HG03439 (cell line): Measurements from ENCODE around the gene PLCL1.

Source experiments
- ATAC-seq: cut with Tn5 transposase; IDR thresholded peaks from one replicate; pipeline ENCODE4 v1.9.1; 2021; ENCODE audit warnings: mild to moderate bottlenecking, moderate library complexity; ENCODE audit not compliant: unreplicated experiment

Gene PLCL1

DNA sequence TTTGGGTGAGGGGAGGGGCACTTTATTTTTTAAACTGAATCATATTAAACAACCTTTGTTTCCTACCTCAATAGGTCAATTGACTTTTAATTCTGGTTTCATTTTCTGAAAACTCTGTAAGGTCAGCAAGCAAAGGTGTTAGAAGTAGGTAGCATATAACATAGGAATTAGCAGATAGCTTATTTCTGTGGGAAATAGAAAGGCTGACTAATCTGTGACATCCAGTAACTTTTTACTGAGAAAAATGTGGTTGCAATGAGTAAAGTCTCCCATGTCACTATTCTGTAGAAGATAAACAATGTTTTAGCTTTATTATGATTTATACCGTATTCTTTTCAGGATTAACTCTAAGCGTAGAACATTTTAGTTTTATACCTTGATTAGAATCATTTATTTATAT is 240.4 kb downstream of the PLCL1 start:
- ATAC-seq = no peak

DNA sequence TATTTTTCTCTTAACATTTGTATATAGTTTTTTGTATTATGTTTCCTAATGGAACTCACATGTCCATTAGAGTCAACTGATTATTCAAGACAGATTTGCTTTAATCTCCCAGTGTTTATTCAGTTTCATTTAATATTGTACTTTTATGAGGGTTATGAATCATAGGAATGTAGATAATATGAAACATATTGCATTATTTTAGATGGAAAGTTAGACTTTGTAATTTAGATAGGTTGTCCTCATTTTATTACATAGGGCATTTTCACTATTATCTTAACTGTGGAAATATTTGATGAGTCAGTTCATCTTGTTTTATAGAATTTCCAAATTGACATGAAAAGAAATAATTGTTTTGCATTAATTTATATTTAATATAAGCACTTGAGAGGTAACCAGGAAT is 240.8 kb downstream of the PLCL1 start:
- ATAC-seq = no peak

DNA sequence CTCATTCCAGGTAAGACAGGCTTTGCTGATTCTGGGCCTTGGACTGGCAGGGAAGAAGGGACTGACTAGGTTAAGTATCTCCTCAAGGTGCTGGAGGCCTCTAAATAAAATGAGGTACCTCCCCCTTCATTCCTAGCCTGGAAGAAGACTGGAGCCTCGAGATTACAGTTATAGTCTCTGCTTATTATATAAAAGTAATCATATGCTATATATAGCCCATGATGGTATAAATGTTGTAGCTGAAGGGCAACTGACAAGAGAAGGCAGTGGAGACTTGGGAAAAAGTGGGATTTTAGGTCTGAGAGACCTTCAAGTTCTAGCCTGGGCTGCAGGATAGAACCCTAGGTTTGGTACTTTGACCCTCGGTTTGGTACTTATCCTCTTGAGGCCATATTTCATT is 248.3 kb downstream of the PLCL1 start:
- no peak for ATAC-seq

DNA sequence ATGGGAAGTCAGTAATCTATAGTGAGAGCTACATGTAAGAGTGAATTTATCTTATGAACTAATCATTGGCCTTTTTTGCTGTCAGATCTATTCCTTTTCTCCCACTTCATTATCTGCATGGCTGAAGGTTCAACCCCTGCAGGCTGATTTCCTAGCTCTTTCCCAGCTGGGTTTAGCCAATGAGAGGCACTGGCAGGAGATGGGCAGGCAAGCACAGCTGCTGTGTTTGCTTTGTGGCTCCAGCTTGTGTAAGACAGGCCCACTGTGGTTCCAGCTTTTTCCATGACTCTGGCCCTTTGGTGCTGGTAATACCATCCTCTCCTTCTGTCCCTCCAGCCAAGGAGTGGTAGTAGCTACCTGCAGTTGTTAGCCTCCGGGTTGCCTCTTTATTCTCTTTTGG is 248.8 kb downstream of the PLCL1 start:
- ATAC-seq = no peak

DNA sequence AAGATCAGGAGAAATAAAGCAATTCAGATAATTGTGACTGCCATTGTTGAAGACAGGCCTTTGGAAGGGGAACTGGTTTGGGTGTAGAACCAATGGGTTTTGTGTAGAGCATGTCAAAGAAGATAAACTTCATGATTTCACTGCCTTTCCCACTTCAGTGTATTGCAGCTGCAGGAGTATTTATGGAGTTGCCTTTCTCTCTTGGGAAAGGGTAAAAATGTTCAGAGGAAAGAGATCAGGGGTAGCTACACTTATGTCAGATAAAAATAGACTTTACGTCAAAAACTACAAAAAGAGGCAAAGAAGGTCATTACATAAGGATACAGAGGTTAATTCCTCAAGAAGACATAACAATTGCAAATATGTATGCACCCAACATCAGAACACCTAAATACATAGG is 249.4 kb downstream of the PLCL1 start:
- ATAC-seq = no peak

DNA sequence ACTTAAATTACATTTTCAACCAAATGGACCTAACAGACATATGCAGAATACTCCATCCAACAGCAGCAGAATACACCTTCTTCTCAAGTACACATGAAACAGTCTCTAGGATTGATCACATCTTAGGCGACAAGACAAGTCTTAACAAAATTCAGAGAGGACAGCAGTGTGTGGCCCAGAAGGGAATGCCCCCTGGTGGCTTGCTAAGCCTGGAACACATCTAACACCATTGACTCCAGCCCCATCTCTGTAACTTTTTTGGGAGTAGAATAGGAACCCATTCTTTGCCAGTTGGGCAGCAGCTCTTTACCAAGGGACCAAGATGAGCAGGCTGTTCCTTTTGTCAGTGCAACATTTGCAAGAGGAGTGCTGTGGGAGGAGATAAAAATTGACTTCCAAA is 249.9 kb downstream of the PLCL1 start:
- peak; percentile 87 for ATAC-seq

DNA sequence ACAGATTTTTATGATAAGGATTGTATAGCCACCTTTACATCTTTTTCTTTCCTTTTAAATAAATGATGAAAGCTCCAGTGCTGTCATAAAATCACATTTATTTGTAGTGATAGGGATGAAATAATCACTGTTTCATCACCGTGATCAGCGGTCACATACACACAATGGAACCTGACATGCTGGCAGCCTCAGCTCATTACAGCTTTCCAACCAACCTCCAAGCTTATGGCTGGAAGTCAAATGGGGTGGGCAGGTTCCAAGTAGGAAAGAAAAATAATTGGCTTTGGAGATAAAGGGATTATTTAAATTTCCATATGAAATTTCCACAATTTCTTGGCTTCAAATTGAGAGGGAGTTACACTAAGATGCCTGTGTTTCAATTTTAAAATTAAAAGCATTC is 251.3 kb downstream of the PLCL1 start:
- no peak for ATAC-seq

DNA sequence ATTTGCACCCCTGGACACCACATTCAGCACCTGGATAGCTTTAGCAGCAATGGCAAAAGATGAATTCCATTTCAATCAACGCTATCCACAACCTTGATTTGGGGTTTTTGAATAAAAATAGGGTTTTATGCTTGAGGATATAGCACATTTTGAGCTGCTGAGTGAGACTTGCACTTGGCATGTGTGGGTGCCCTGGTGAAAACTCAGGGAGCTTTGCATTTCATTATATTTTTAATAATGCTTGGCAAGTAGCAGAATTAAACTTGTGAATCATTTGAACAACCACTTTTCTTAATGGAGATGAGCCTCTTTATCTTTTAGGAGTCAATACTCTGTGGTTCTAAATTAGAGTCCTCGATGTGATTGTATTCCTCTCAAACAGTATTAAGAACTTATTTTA is 252.4 kb downstream of the PLCL1 start:
- ATAC-seq = no peak

DNA sequence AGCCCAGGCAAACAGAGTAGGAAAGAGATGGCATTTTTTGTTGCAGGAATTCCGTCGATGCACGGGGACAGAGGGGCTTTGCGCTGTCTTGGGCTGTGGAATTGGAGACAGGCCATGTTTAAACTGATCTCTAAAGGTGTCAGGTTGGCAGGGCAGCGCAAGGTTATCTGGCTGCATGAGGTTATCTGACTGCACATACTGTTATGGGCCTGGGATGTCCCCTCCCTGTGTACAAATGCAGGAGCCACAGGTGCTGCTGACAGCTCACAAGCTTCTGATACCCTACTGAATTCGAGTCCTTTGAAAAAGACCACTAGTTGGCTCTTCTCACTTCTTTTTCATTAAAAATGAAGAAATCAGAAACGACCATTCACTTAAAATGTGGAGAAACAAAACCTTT is 255.4 kb downstream of the PLCL1 start:
- ATAC-seq = no peak

DNA sequence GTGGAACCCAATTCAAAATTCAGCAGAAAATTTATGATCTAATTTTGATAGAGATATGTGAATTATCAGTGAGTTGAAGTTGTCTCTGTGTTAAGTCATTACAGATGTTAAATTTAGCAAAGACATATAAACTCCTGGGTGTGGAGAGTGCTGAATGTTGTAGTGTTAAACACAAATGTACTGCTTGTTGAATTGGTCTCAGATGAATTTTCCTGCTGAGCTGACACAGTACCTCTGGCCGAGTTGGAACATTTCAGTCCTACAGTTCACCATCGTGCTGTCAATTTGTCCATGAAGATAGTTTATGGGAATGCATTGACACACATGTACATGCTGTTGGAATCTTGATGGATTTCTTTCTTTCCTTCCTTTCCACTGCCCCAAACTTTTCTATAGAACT is 255.9 kb downstream of the PLCL1 start:
- no peak for ATAC-seq

DNA sequence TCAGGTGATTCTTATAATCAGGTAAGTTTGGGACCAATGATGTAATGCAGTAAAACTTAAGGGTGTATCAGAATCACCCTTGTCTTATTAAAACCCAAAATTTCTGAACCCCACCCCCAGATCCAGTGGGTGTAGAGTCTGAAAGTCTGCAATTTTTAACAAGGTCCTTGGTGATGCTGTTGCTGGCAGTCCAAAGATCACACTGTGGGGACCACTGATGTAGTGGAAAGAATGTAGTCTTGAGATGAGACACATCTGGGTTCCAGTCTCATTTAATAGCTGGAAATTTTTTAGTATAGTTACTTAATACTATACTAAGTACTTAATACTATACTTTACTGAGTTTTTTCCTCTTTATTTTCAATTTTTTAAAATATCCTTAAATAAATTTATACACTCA is 258.4 kb downstream of the PLCL1 start:
- ATAC-seq = no peak

DNA sequence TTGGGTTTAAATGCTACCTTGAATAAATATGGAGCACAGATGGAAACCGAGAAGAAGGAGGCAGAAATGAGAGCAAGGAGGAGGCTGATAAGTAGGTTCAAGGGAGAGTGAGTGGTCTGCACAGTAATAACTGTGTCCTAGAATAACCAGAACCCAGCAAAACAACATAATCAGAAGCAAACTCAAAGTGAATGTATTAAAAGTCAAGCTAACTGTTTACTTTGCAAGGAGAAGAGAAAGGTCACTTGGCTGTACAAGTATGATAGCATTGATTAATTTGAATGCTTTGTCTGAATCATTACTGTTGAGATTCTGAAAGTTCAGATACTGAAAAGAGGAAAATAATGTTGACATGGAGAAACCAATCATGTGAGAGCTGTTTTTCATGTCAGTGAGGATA is 258.8 kb downstream of the PLCL1 start:
- no peak for ATAC-seq

DNA sequence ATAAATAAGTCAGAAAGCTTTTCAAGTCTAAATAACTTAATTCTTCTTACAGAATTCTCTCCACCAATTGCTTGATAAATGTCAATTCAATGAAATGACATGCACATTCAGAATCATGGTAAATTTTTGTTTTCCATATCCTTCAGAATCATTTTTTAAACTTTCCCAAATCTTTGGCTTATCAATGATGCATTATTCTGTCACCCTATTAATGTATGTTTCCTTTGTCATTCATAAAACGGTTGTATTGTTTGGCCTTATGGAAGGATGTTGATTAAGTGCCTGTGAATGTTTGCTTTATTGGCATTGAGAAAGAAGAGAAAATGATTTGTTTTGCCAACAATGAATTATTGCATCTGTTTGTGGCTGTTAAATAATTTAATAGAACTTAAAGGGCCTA is 260.9 kb downstream of the PLCL1 start:
- ATAC-seq = no peak

DNA sequence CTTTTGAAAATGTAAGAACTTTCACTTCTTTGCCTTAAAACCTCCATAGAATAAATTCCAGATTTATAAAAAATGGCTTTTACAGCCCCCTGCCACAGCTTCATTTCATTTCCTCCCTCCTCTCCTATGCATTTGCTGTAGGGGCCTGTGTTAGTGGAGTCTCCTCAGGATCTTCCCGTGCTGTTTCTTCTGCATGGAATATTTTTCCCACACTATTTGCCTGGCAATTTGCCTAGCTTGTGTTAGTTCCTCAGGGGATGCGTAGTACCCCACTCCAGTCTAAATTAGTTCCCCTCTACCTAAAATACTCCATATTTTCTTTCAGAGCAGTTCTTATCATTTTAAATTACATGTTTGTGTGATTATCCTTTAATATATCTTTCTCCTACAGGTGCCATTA is 262.2 kb downstream of the PLCL1 start:
- ATAC-seq = no peak

DNA sequence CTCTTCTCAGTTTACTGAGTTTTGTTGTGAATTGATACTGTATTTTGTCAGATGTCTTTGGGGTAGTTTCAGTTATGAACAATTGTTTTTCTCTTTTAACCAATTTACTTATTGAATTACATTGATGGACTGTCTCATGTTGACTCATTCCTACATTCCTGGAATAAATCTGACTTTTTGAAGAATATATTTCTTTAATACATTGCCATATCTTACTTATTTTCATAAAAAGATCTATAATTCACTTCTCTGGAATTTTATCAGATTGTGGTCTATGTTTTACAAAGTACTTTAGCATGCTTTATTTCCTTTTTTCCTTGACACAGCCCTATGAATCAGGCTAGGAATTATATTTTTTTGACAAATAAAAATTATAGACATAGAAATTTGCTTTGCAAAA is 268.3 kb downstream of the PLCL1 start:
- no peak for ATAC-seq

DNA sequence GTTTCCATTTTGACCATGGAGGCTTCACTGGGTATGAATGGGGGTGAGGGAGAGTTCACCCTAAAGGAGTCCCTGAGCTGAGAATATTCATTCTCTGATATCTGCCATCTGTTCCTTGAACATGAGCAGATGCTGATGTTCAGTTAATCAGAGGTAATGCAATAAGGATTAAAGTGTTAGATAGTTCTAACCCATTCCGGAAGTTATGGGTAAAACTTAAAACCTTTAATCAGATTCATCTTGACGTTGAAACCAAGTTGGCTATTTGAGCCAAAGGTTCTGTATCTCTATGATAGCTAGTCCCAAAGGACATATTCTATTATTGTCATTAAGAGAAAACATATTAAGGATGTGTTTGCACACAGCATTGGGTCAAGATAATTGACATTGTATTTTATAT is 268.9 kb downstream of the PLCL1 start:
- no peak for ATAC-seq

DNA sequence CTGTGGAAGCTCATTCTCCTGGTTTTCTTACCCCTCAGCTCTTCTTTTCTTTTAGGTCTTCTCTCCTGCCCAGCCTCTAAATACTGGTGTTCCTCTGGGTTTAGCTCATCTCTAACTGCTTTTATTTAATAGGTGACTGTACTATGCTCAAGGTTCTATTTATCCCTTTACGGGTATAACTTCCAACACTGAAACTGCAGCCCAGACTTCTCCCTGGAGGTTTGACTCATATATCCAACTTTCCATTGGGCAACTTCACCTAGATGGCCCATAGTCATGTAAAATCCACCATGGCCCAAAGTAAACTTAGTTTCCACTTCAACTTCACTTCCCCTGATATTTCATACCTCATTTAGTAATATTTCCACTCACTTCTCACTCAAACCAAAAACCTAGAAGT is 273.1 kb downstream of the PLCL1 start:
- ATAC-seq = no peak

DNA sequence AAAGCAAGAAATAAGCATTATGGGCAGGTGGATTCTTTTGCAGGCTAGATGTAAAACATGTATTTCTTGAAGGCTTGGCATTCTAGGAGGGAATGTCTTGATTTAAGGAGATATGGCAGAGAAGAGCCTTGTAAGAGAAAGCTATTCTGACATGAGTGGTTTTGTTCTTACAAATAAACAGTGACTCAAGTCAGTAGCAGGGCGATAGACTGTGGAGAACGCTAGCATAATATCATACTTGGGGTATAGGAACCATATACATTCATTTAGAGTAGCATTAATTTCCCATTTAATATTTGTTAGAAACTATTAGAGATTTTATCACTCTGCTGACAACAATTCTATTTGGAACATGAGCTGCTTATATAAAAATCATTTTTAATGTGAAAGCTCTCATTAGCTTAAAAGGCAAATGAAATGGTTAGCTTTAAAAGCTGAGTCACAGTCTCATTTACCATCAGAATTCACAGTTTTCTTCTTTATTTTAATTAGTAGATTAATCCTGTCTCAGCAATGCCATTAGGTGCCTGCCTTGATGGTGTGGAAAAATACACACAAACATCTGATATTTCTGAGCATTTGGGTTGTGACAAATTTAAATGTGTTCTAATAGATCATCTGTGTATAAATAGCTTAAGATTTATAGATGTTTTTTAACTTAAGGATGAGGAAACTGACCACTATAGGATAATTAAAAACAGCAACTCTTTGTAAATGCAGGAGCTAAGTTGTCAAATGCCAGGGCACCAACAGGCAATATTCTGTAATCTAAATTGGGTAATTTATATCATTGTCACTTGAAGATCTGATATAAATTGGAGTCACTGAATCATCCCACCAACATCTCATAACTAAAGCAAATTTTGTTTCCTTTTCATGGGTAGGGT is 276.7 kb downstream of the PLCL1 start:
- no peak for ATAC-seq

DNA sequence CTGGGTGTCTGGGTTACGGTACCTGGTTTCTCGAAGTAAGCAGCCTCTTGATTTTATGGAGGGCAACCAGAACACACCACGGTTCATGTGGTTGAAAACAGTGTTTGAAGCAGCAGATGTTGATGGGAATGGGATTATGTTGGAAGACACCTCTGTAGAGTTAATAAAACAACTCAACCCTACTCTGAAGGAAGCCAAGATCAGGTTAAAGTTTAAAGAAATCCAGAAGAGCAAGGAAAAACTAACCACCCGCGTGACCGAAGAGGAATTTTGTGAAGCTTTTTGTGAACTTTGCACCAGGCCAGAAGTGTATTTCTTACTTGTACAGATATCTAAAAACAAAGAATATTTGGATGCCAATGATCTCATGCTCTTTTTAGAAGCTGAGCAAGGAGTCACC is 279.8 kb downstream of the PLCL1 start:
- ATAC-seq = no peak

DNA sequence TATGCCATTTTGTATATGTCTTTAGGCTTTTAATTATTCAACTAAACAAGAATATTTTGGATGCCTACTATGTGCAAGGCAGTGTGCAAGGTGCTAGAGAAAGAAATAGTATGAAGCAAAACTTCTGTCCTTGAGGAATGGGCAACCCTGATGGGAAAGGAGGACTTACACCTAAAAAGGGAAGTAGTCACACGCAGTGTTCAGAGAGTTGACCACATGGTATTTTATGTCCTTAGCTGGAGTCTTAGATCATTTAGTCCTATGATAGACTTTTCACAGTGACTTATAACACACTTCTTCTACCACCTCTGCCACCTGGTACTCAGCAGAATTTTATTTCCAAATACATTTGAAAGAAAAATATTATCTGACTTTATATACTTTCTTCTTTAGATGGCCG is 291.6 kb downstream of the PLCL1 start:
- ATAC-seq = no peak

DNA sequence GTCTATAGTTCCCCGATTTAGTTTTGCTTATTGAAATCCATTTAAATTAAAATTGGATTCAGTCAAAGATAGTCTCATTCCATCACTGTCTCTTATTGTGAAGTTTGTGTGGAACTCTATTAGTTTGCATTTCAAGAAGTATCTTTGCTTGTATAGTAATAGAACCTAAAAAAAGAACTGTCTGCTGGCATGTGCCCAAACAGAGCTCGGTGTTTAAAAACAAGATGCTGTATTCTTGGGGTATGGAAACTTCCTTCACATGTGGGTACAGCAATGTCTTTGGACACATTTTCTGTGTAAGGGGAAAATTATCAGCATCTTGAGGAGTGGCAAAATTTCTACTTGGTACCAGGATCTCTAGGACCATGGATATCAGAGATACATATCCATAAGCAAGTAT is 292.6 kb downstream of the PLCL1 start:
- no peak for ATAC-seq

DNA sequence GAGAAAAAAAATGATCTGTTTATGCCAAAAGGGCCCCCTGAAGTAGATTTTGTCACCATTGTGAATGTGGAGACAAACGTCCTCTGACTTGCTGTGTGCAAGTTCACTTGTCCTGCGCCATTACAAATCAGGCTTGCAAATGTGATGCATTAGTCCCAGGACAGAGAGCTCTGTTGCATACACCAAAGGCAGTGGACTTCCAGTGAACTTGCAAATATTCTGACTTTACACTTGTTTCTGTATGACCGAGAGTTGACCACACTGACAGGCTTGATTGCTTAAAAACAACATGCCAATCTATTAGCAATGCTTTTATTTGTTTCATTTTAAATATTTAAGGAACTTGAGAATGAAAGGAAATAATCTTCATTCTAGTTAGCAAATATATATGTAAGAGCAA is 293.2 kb downstream of the PLCL1 start:
- no peak for ATAC-seq

DNA sequence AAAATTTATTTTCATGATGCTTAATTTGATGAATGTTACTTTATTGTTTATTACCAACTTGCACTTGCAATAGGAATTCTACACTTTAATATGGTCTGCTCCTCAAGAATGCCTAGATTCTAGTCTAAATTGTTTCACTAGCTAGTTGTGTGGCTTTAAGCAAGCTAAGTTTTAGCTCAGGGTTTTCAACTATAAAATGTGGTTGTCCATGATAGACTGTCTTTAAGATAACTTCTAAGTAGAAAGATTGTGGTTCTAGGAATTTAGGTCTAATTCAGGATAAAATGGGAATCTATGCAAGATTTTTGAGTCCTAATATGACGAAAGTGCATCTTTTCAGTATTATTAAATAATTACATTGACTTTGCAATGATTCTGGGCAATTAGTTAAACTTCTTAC is 294.0 kb downstream of the PLCL1 start:
- ATAC-seq = no peak
